SJCRH30 (cell line): Measurements from ENCODE around the gene AGAP3. TPM values are rescaled to one million over a fixed set of nuclear protein-coding genes. Genes with fewer than 3 reads are reported as not detected.
A peak's percentile ranks its signal among the peaks of the same experiment; 100 is the strongest.

ENCODE experiments used
- DNase-seq, 2 experiments: peaks; one replicate each; pipeline ENCODE4 v3.0.0-alpha.2; 2015 to 2020
- H3K27ac ChIP-seq: fragments of 250-450 bp; sonication (Bioruptor Pico); 2 replicates; pipeline ENCODE4 v1.5.1; 2020; ENCODE audit warnings: mild to moderate bottlenecking, moderate library complexity
- H3K27me3 ChIP-seq: fragments of 250-450 bp; sonication (Bioruptor Pico); 2 replicates; pipeline ENCODE4 v1.5.1; 2020; ENCODE audit warnings: mild to moderate bottlenecking, moderate library complexity
- H3K36me3 ChIP-seq: fragments of 250-450 bp; sonication (Bioruptor Pico); 2 replicates; pipeline ENCODE4 v1.5.1; 2020; ENCODE audit warnings: mild to moderate bottlenecking, moderate library complexity
- H3K4me1 ChIP-seq: fragments of 250-450 bp; sonication (Bioruptor Pico); 2 replicates; pipeline ENCODE4 v1.5.1; 2020; ENCODE audit warnings: mild to moderate bottlenecking, moderate library complexity
- H3K4me3 ChIP-seq: fragments of 250-450 bp; sonication (Bioruptor Pico); 2 replicates; pipeline ENCODE4 v1.5.1; 2020; ENCODE audit warnings: mild to moderate bottlenecking, moderate library complexity
- H3K9me3 ChIP-seq: fragments of 250-450 bp; sonication (Bioruptor Pico); replicated peaks from 2 replicates; pipeline ENCODE4 v1.5.1; 2020; ENCODE audit warnings: mild to moderate bottlenecking, moderate library complexity
- total RNA-seq: library from RNA; depleted of rRNA; stranded (reverse); fragments of >200 nt; shearing (Covaris generic); gene quantifications from 2 replicates; pipeline ENCODE4 v1.2.3, GENCODE V29; 2014

AGAP3 gene
- total RNA-seq, 1 experiment from 2014 or later: 59.7 TPM

GRCh38 chr7:151085329-151085690 is 965 bp upstream of the AGAP3 start:
- Histone ChIP-seq H3K36me3 (peaks cover 8% of the 10 kb centered on the region; the same call in 1 of the 2 replicates), H3K27ac (peak overlapping the region; percentile 57), H3K4me3 (peak overlapping the region; percentile 47), H3K9me3 (no peaks in the 10 kb centered on the region), H3K27me3 (no peaks in the 10 kb centered on the region), H3K4me1 (peaks cover 38% of the 10 kb centered on the region)
- DNase-seq: no peak

DNA sequence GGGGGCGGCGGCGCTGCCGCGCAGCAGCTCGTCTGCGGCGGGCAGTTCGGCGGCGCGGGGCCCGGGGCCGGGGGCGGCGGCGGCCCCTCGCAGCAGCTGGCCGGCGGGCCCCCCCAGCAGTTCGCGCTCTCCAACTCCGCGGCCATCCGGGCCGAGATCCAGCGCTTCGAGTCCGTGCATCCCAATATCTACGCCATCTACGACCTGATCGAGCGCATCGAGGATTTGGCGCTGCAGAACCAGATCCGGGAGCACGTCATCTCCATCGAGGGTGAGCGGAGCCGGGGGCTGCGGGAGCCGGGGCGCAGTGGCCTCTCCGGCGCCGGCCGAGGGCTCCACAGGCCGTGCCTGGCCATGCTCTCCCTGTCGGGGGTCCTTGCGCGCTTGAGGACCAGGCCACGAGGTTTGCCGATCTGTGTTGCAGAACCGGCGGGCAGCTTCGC is 548 bp downstream of the AGAP3 start:
- peak in 1 of 2 experiments; percentile 49 for DNase-seq
- peak overlapping the region; percentile 66 for H3K27ac ChIP-seq

GRCh38 chr7:151087245-151088018 is 1.2 kb downstream of the AGAP3 start:
- H3K4me1 ChIP-seq: peaks cover 31% of the 10 kb centered on the region
- DNase-seq: peak; percentile 47 to 58
- H3K36me3 ChIP-seq: peaks cover 17% of the 10 kb centered on the region

More for the DNA sequence above, 548 bp downstream of the AGAP3 start:
- Histone ChIP-seq H3K4me3 (peak overlapping the region; percentile 96), H3K4me1 (peaks cover 37% of the 10 kb centered on the region), H3K36me3 (peaks cover 14% of the 10 kb centered on the region), H3K9me3 (no peaks in the 10 kb centered on the region), H3K27me3 (no peaks in the 10 kb centered on the region)

DNA sequence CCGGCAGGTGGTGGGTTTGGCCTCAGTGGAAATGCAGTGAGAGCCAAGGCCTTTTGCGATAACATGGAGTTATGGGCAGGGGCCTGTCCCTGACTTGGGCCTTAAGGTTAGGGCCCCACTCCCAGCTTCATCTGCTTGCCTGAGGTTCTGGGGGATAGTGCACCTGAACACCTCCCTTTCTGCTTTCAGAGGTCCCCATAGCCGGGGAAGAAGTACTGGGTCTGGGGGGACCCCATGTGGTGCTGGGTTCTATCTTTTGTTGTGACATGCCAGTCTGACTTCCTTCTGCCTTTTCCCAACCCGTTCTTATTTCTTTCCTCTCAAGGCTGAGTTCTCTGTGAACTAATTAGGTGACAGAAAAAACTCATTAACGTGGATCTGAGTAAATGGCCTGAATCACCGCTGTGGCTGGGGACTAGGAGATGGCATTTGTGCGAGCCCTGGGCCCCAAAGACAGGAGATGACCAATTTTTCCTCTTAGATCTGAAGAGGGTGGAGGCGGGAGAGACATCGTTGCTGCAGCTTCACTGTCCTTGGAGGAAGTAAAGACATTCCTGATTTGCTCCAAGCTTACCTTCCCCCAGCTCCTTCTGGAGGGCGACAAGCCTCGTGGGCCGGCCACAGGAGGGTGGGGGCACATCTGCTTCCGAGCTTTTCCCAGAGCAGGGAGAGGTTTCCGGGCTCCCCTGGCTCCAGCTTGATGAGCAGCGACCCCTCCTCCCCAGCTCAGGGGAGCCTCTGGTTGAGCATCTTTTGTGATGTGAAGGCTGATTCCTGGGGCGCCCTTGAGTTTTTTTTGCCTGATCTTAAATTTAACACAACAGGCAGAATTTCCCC is 2.0 kb downstream of the AGAP3 start:
- H3K36me3 ChIP-seq: peaks cover 17% of the 10 kb centered on the region
- H3K27ac ChIP-seq: peak overlapping the region; percentile 66
- H3K9me3 ChIP-seq: no peaks in the 10 kb centered on the region
- H3K4me3 ChIP-seq: peak overlapping the region; percentile 96
- peaks cover 31% of the 10 kb centered on the region for H3K4me1 ChIP-seq
- no peaks in the 10 kb centered on the region for H3K27me3 ChIP-seq
- peak in 1 of 2 experiments; percentile 24 for DNase-seq

More at GRCh38 chr7:151087245-151088018, 1.2 kb downstream of the AGAP3 start:
- Histone ChIP-seq H3K9me3 (no peaks in the 10 kb centered on the region), H3K27ac (peak overlapping the region; percentile 66), H3K4me3 (peak overlapping the region; percentile 96), H3K27me3 (no peaks in the 10 kb centered on the region)

- Histone ChIP-seq H3K9me3 (no peaks in the 10 kb centered on the region), H3K4me3 (peak overlapping the region; percentile 96)
- peak; percentile 90 to 95 for DNase-seq
Observed at GRCh38 chr7:151088856-151089699, 2.8 kb downstream of the AGAP3 start.

GRCh38 chr7:151089893-151090730 is 3.8 kb downstream of the AGAP3 start:
- H3K9me3 ChIP-seq: no peaks in the 10 kb centered on the region
- peak overlapping the region; percentile 66 for H3K27ac ChIP-seq
- peaks cover 21% of the 10 kb centered on the region for H3K4me1 ChIP-seq
- DNase-seq: no peak
- no peaks in the 10 kb centered on the region for H3K27me3 ChIP-seq
- no peak overlapping the region for H3K4me3 ChIP-seq
- peaks cover 17% of the 10 kb centered on the region for H3K36me3 ChIP-seq

More at GRCh38 chr7:151088856-151089699, 2.8 kb downstream of the AGAP3 start:
- H3K27me3 ChIP-seq: no peaks in the 10 kb centered on the region
- peaks cover 17% of the 10 kb centered on the region for H3K36me3 ChIP-seq
- peak overlapping the region; percentile 66 for H3K27ac ChIP-seq
- H3K4me1 ChIP-seq: peaks cover 28% of the 10 kb centered on the region

GRCh38 chr7:151091003-151091402 is 4.7 kb downstream of the AGAP3 start:
- Histone ChIP-seq H3K27me3 (no peaks in the 10 kb centered on the region), H3K27ac (no peak overlapping the region), H3K9me3 (no peaks in the 10 kb centered on the region), H3K36me3 (peaks cover 17% of the 10 kb centered on the region), H3K4me3 (no peak overlapping the region), H3K4me1 (peaks cover 18% of the 10 kb centered on the region)
- DNase-seq: no peak

DNA sequence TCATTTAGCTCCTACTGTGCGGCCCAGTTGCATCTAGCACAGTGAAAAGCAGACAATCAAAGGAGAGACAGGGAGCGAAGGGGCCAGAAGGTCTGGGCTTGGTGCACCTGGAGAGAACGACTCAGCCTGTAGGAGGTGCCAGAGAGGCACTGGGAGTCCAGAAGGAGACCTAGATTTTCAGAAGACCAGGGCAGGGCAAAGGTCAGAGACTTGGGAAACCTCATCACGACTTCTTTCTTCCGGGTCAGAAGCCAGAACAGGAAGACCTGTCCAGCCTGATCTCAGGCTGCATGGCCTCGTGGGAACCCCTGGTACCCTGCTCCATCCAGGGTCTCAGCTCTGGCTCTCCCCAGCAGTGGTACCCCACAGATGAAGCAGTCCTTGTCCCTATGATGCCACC is 5.2 kb downstream of the AGAP3 start:
- H3K4me1 ChIP-seq: peaks cover 18% of the 10 kb centered on the region
- H3K4me3 ChIP-seq: no peak overlapping the region
- H3K9me3 ChIP-seq: no peaks in the 10 kb centered on the region
- no peaks in the 10 kb centered on the region for H3K27me3 ChIP-seq
- DNase-seq: peak in 1 of 2 experiments; percentile 40
- H3K36me3 ChIP-seq: peaks cover 17% of the 10 kb centered on the region
- no peak overlapping the region for H3K27ac ChIP-seq

DNA sequence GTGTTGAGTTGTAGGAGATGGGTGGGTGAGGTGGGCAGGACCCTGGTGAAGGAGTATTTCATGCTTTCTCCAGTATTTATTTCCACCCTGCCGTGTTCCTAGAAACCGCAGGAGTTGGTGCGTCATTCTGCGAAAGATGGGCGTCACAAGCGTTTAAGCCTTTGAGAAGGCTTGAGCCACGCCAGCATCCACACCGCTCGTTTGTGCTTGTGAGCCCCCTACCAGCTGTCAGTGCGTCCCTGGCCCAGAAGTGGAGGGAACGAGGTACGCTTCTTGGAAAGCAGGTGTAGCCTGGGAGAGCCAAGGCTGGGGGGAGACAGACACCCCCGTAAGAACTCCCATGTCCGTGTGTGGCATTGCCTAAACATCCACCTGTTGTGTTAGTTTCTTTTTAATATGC is 5.7 kb downstream of the AGAP3 start:
- H3K4me3 ChIP-seq: no peak overlapping the region
- H3K36me3 ChIP-seq: peaks cover 19% of the 10 kb centered on the region
- H3K4me1 ChIP-seq: peaks cover 18% of the 10 kb centered on the region
- DNase-seq: no peak
- H3K27ac ChIP-seq: no peak overlapping the region
- no peaks in the 10 kb centered on the region for H3K9me3 ChIP-seq
- H3K27me3 ChIP-seq: no peaks in the 10 kb centered on the region

- Histone ChIP-seq H3K27me3 (no peaks in the 10 kb centered on the region), H3K36me3 (peaks cover 13% of the 10 kb centered on the region)
Observed at GRCh38 chr7:151093748-151094147, 7.5 kb downstream of the AGAP3 start.

GRCh38 chr7:151094675-151095074 is 8.4 kb downstream of the AGAP3 start:
- H3K27me3 ChIP-seq: no peaks in the 10 kb centered on the region
- H3K9me3 ChIP-seq: no peaks in the 10 kb centered on the region
- no peak overlapping the region for H3K4me3 ChIP-seq
- peaks cover 7% of the 10 kb centered on the region for H3K4me1 ChIP-seq
- no peak overlapping the region for H3K27ac ChIP-seq
- peaks cover 13% of the 10 kb centered on the region for H3K36me3 ChIP-seq
- no peak for DNase-seq

More at GRCh38 chr7:151093748-151094147, 7.5 kb downstream of the AGAP3 start:
- Histone ChIP-seq H3K27ac (no peak overlapping the region), H3K9me3 (no peaks in the 10 kb centered on the region), H3K4me3 (no peak overlapping the region), H3K4me1 (peaks cover 9% of the 10 kb centered on the region)
- DNase-seq: no peak

- no peak overlapping the region for H3K27ac ChIP-seq
- peaks cover 7% of the 10 kb centered on the region for H3K4me1 ChIP-seq
- no peak overlapping the region for H3K4me3 ChIP-seq
- H3K27me3 ChIP-seq: no peaks in the 10 kb centered on the region
- peaks cover 13% of the 10 kb centered on the region for H3K36me3 ChIP-seq
- DNase-seq: no peak
- H3K9me3 ChIP-seq: no peaks in the 10 kb centered on the region
Observed at GRCh38 chr7:151095123-151095797, 9.0 kb downstream of the AGAP3 start.

DNA sequence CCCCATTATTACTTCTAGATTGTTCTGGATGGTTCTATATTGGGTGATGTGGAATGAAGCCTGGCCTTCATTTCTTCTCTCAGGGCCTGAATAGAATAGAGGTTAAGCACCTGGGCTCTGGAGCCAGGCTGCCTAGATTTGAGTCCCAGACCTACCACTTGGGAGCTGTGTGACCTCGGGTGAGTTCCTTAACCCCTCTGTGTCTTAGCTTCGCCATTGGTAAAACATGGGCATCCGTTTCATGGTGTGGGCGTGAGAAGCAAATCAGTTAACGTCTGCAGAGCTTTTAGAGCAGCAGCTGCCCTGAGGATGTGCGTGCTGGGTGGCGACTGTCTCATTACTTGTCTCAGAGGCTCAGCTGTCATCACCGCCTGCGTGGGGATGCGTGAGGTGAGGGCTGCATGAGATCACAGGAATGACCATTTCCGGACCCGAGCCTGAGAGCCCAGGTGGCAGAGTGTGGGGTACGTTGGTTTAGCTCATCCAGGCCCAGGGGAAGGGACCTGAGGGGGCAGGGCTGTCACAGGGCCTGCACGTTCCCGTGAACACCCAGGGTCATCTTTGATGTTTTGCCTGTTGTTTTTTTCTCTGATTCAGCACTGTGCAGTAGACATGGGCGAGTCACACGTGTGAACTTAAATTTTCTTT is 9.7 kb downstream of the AGAP3 start:
- no peak for DNase-seq
- H3K4me1 ChIP-seq: peaks cover 7% of the 10 kb centered on the region

More for the DNA sequence above, 9.7 kb downstream of the AGAP3 start:
- H3K9me3 ChIP-seq: no peaks in the 10 kb centered on the region
- H3K36me3 ChIP-seq: peaks cover 13% of the 10 kb centered on the region
- no peak overlapping the region for H3K4me3 ChIP-seq
- H3K27ac ChIP-seq: no peak overlapping the region
- no peaks in the 10 kb centered on the region for H3K27me3 ChIP-seq
